ENCODE results near the gene MBIP.

The MBIP gene

GRCh38 chr14:36315159-36315853, 5.1 kb downstream of the MBIP start:
- TF ChIP-seq CEBPB (IDR thresholded peaks at IDR 0.05), result no peak
- no peak for TF ChIP-seq TCF12 (IDR thresholded peaks at IDR 0.05; ENCODE audit: low read depth)
- no peak for TF ChIP-seq MAX (IDR thresholded peaks at IDR 0.05)
- no peak for TF ChIP-seq USF1 (IDR thresholded peaks at IDR 0.05)
- no peak for TF ChIP-seq EGR1 (IDR thresholded peaks at IDR 0.05)
- no peak for TF ChIP-seq FOXM1 (IDR thresholded peaks at IDR 0.05; ENCODE audit: borderline replicate concordance, low read depth)

- TF ChIP-seq FOXM1 (IDR thresholded peaks at IDR 0.05; ENCODE audit: borderline replicate concordance, low read depth), result no peak
- TF ChIP-seq EGR1 (IDR thresholded peaks at IDR 0.05), result no peak
- TF ChIP-seq REST (IDR thresholded peaks at IDR 0.05; ENCODE audit: low read depth), result no peak
- no peak for TF ChIP-seq NFIC (IDR thresholded peaks at IDR 0.05)
- no peak for TF ChIP-seq YY1 (IDR thresholded peaks at IDR 0.05; ENCODE audit: low read depth)
- no peak for TF ChIP-seq USF1 (IDR thresholded peaks at IDR 0.05)
- no peak for TF ChIP-seq RAD21 (IDR thresholded peaks at IDR 0.05; ENCODE audit: low read depth)
- no peak for TF ChIP-seq TAF1 (IDR thresholded peaks at IDR 0.05; ENCODE audit: low read depth)
- TF ChIP-seq CREB1 (IDR thresholded peaks at IDR 0.05; ENCODE audit: low read depth), result no peak
- TF ChIP-seq CEBPB (IDR thresholded peaks at IDR 0.05), result no peak
- TF ChIP-seq MAX (IDR thresholded peaks at IDR 0.05), result no peak
- no peak for TF ChIP-seq ZBTB7A (IDR thresholded peaks at IDR 0.05; ENCODE audit: low read depth)
- TF ChIP-seq TEAD4 (IDR thresholded peaks at IDR 0.05), result no peak
- TF ChIP-seq TCF12 (IDR thresholded peaks at IDR 0.05; ENCODE audit: low read depth), result no peak
- TF ChIP-seq EP300 (IDR thresholded peaks at IDR 0.05; ENCODE audit: borderline replicate concordance), result no peak
These were observed 6.5 kb downstream of the MBIP start for GRCh38 chr14:36313898-36314297.

GRCh38 chr14:36313206-36313605, 7.2 kb downstream of the MBIP start:
- TF ChIP-seq TAF1 (IDR thresholded peaks at IDR 0.05; ENCODE audit: low read depth) (no peak), FOXM1 (IDR thresholded peaks at IDR 0.05; ENCODE audit: borderline replicate concordance, low read depth) (no peak), USF1 (IDR thresholded peaks at IDR 0.05) (no peak), MAX (IDR thresholded peaks at IDR 0.05) (no peak), YY1 (IDR thresholded peaks at IDR 0.05; ENCODE audit: low read depth) (no peak), EGR1 (IDR thresholded peaks at IDR 0.05) (no peak), ZBTB7A (IDR thresholded peaks at IDR 0.05; ENCODE audit: low read depth) (no peak), RAD21 (IDR thresholded peaks at IDR 0.05; ENCODE audit: low read depth) (no peak), EP300 (IDR thresholded peaks at IDR 0.05; ENCODE audit: borderline replicate concordance) (no peak), NFIC (IDR thresholded peaks at IDR 0.05) (no peak), TEAD4 (IDR thresholded peaks at IDR 0.05) (no peak), TCF12 (IDR thresholded peaks at IDR 0.05; ENCODE audit: low read depth) (no peak), CREB1 (IDR thresholded peaks at IDR 0.05; ENCODE audit: low read depth) (no peak), CEBPB (IDR thresholded peaks at IDR 0.05) (no peak), REST (IDR thresholded peaks at IDR 0.05; ENCODE audit: low read depth) (no peak)

- TF ChIP-seq USF1 (IDR thresholded peaks at IDR 0.05), result no peak
- TF ChIP-seq CREB1 (IDR thresholded peaks at IDR 0.05; ENCODE audit: low read depth), result no peak
- TF ChIP-seq FOXM1 (IDR thresholded peaks at IDR 0.05; ENCODE audit: borderline replicate concordance, low read depth), result no peak
- no peak for TF ChIP-seq NFIC (IDR thresholded peaks at IDR 0.05)
- TF ChIP-seq ZBTB7A (IDR thresholded peaks at IDR 0.05; ENCODE audit: low read depth), result no peak
- no peak for TF ChIP-seq TCF12 (IDR thresholded peaks at IDR 0.05; ENCODE audit: low read depth)
- no peak for TF ChIP-seq RAD21 (IDR thresholded peaks at IDR 0.05; ENCODE audit: low read depth)
- no peak for TF ChIP-seq EP300 (IDR thresholded peaks at IDR 0.05; ENCODE audit: borderline replicate concordance)
- no peak for TF ChIP-seq YY1 (IDR thresholded peaks at IDR 0.05; ENCODE audit: low read depth)
- no peak for TF ChIP-seq TAF1 (IDR thresholded peaks at IDR 0.05; ENCODE audit: low read depth)
- no peak for TF ChIP-seq EGR1 (IDR thresholded peaks at IDR 0.05)
These were observed 13.6 kb downstream of the MBIP start for GRCh38 chr14:36306836-36307235.

Measured in Ishikawa (cell line).